Measurements from ENCODE around the gene CADM2. TPM values are rescaled to one million over a fixed set of nuclear protein-coding genes. Genes with fewer than 3 reads are reported as not detected.
"Not testable (repeated sequence)": the region's sequence is repeated elsewhere in the genome, so short reads cannot be mapped to it uniquely, and the experiment has no call there.

Gene CADM2
- total and polyA plus RNA-seq, 2 experiments from 2014 or later: 13.3 to 47.5 TPM

GRCh38 chr3:85120879-85121278 is 162.1 kb downstream of the CADM2 start:
- Mint-ChIP-seq H3K27ac (no peak overlapping the region), H3K4me1 (peaks cover 15% of the 10 kb centered on the region), H3K27me3 (ENCODE audit: insufficient read depth, low read depth, poor library complexity) (peaks cover 1% of the 10 kb centered on the region), H3K9me3 (0 out of 3 replicates have a peak, but pooled peaks cover 3% of the 10 kb centered on the region), H3K4me3 (no peak overlapping the region), H3K36me3 (ENCODE audit: low read depth) (peaks cover 20% of the 10 kb centered on the region)
- H3K36me3 ChIP-seq (ENCODE audit: insufficient read depth): no peaks in the 10 kb centered on the region
- H3K4me2 ChIP-seq: no peak overlapping the region
- no peaks in the 10 kb centered on the region for H3F3A ChIP-seq (replicated peaks; ENCODE audit: low read depth)
- peaks cover 13% of the 10 kb centered on the region; the same call in 1 of the 2 replicates for H3K4me1 ChIP-seq (ENCODE audit: insufficient read depth)
- H3K79me2 ChIP-seq (replicated peaks; ENCODE audit: insufficient read depth): no peaks in the 10 kb centered on the region
- H3K27ac ChIP-seq (ENCODE audit: low read depth): no peak overlapping the region
- H3K27me3 ChIP-seq (ENCODE audit: insufficient read depth): no peaks in the 10 kb centered on the region
- DNase-seq (ENCODE audit: low spot score) (no peak), ATAC-seq (no peak)
- H2AFZ ChIP-seq: no peak overlapping the region
- no peaks in the 10 kb centered on the region; the same call in 1 of the 2 replicates for H4K20me1 ChIP-seq (replicated peaks; ENCODE audit: insufficient read depth)
- H3K4me3 ChIP-seq: no peak overlapping the region
- no peaks in the 10 kb centered on the region; the same call in 1 of the 2 replicates for H3K9me2 ChIP-seq (ENCODE audit: insufficient read depth)
- TF ChIP-seq ZNF462 (CRISPR knock-in tag; IDR thresholded peaks at IDR 0.05): no peak
- TF ChIP-seq, protein P1, sequence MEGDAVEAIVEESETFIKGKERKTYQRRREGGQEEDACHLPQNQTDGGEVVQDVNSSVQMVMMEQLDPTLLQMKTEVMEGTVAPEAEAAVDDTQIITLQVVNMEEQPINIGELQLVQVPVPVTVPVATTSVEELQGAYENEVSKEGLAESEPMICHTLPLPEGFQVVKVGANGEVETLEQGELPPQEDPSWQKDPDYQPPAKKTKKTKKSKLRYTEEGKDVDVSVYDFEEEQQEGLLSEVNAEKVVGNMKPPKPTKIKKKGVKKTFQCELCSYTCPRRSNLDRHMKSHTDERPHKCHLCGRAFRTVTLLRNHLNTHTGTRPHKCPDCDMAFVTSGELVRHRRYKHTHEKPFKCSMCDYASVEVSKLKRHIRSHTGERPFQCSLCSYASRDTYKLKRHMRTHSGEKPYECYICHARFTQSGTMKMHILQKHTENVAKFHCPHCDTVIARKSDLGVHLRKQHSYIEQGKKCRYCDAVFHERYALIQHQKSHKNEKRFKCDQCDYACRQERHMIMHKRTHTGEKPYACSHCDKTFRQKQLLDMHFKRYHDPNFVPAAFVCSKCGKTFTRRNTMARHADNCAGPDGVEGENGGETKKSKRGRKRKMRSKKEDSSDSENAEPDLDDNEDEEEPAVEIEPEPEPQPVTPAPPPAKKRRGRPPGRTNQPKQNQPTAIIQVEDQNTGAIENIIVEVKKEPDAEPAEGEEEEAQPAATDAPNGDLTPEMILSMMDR (conservative IDR thresholded peaks at IDR 0.05; ENCODE audit: low read depth in 2 of 2): no peak
- TF ChIP-seq JUNB (IDR thresholded peaks at IDR 0.05; ENCODE audit: unreplicated experiment): no peak

GRCh38 chr3:85132864-85133263 is 174.1 kb downstream of the CADM2 start:
- not testable (repeated sequence) for H3K27ac Mint-ChIP-seq; H3K4me3 Mint-ChIP-seq; H3K36me3 ChIP-seq (ENCODE audit: insufficient read depth); H3K4me3 ChIP-seq; H3K36me3 Mint-ChIP-seq (ENCODE audit: low read depth); H4K20me1 ChIP-seq (replicated peaks; ENCODE audit: insufficient read depth); H3K27me3 ChIP-seq (ENCODE audit: insufficient read depth); H3K27me3 Mint-ChIP-seq (ENCODE audit: insufficient read depth, low read depth, poor library complexity); H3K4me1 Mint-ChIP-seq; H2AFZ ChIP-seq; H3K79me2 ChIP-seq (replicated peaks; ENCODE audit: insufficient read depth); H3K4me1 ChIP-seq (ENCODE audit: insufficient read depth); ATAC-seq; H3K9me3 Mint-ChIP-seq; H3K9me2 ChIP-seq (ENCODE audit: insufficient read depth); DNase-seq (ENCODE audit: low spot score); H3K4me2 ChIP-seq; H3K27ac ChIP-seq (ENCODE audit: low read depth); H3F3A ChIP-seq (replicated peaks; ENCODE audit: low read depth)

GRCh38 chr3:85133691-85134420 is 175.1 kb downstream of the CADM2 start:
- not testable (repeated sequence) for H3K36me3 Mint-ChIP-seq (ENCODE audit: low read depth); H3K4me1 ChIP-seq (ENCODE audit: insufficient read depth); H3K27me3 Mint-ChIP-seq (ENCODE audit: insufficient read depth, low read depth, poor library complexity); H3K79me2 ChIP-seq (replicated peaks; ENCODE audit: insufficient read depth); H3K27me3 ChIP-seq (ENCODE audit: insufficient read depth); H3K36me3 ChIP-seq (ENCODE audit: insufficient read depth); H3F3A ChIP-seq (replicated peaks; ENCODE audit: low read depth); H3K27ac Mint-ChIP-seq; DNase-seq (ENCODE audit: low spot score); H2AFZ ChIP-seq; H3K9me2 ChIP-seq (ENCODE audit: insufficient read depth); H3K4me1 Mint-ChIP-seq; H3K9me3 Mint-ChIP-seq; H3K4me3 ChIP-seq; H3K4me2 ChIP-seq; H3K4me3 Mint-ChIP-seq; H3K27ac ChIP-seq (ENCODE audit: low read depth); H4K20me1 ChIP-seq (replicated peaks; ENCODE audit: insufficient read depth); ATAC-seq
